HUDEP-2 (cell line): ENCODE results near the gene ANTXR1.

Experiments
- DNase-seq, 76 experiments: peaks; one replicate each; lab custom pipeline; 2025; ENCODE audit not compliant: unreplicated experiment in 76 of 76; lab: John Stamatoyannopoulos, UW

ANTXR1 gene

DNA sequence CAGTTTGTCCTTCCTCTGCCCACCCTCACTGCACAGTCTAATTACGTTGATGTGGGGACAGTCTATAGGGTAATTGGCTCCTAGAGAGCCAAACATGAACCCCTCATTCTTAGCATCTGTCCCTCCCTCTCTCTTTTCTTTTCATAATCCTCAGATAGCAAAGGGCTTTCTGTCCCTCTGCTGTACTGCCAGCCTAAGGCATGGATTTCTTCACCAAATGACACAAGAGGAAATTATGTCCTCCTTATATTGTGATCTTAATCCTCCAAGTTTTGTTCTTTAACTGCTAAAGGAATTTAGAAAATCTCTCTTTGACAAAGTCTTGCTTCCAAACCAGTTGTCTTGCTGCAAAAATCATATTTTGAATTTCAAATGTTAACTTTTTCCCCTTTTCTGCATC is 18.5 kb downstream of the ANTXR1 start:
- no peak for DNase-seq

GRCh38 chr2:69032336-69032735 is 19.4 kb downstream of the ANTXR1 start:
- no peak for DNase-seq

DNA sequence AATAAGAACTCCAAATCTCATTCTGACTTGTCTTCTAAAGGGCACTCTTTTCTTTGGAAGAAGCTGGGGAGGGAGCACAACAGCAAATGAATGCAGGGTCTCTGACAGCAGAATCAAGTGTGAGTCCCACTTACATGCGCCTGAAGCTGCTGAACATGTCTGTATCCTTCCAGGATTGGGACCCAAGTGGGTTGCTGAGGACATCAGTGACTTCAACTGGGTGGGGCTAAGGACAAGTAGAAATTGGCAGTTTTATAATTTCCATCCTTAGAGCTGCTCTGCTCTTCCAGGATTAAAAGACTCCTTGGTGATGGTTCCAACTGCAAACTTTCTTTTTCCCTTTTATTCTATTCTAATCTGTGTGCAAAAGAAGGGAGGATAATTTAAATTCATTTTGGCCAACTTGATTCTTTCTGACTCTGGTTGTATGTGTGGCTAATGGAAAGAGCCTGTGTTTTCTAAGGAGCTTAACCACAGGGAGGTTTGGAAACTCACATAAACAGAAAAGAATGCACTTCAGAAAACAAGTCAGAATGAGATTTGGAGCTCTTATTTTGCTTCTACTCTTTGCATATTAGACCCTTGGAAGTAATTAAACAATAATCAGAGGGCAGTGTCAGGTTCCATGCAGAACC is 20.6 kb downstream of the ANTXR1 start:
- no peak for DNase-seq

DNA sequence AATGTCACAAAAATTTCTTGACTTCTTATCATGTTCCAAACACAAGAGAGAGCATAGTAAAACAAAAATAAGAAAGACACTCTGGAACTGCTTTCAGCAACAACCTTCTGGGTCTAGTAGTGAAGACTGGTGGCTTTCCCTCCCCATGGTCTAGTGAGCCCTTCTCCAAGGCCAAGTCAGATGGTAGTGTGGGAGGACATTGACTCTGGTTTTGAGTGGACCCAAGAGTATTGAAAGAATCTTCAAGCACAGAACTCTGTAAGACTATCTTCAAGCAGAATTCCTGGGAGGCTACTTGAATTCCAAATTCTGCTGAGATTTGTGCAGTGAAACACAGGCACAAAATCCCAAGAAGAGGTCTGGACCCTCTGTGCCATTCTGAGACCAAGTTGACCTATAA is 21.1 kb downstream of the ANTXR1 start:
- no peak for DNase-seq

- no peak for DNase-seq
These were observed 21.9 kb downstream of the ANTXR1 start for GRCh38 chr2:69034845-69035244.

DNA sequence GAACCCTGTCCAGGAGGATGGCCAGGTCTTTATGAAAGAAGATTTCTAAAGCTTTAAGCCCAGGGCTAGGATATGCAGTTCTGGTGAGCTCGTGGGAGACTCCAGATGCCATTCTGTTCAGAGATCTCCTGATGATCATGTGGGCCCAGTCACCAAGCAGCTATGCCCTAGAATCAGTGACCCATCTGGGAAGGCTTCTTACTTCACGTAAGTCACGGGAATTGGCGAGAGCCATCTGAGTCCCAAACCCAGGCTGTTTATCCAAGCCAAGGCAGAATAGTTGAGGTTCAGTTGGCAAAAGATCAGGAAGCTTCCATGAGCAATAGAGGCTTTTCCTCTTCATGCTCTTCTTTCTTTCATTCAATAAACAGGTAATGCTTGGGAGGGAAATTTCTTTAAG is 23.9 kb downstream of the ANTXR1 start:
- no peak for DNase-seq

DNA sequence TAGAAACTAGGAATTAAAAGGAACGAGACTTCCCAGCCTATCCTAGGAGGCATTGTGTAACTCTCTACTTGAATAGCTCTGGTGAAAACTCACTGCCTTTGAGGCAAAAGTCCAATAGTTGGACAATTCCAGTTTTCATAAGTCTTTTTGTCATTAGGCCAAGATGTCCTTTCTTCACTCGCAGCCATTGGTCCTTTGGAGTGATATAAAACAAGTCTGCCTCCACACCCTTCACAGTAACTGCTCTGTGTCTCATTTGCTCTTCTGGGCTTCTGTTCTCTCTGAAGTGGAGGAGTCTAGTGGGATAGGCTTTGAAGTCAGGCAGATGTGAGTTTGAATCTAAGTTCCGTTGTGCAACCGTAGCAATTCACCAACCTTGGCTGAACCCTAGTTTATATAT is 28.2 kb downstream of the ANTXR1 start:
- DNase-seq, result no peak

DNA sequence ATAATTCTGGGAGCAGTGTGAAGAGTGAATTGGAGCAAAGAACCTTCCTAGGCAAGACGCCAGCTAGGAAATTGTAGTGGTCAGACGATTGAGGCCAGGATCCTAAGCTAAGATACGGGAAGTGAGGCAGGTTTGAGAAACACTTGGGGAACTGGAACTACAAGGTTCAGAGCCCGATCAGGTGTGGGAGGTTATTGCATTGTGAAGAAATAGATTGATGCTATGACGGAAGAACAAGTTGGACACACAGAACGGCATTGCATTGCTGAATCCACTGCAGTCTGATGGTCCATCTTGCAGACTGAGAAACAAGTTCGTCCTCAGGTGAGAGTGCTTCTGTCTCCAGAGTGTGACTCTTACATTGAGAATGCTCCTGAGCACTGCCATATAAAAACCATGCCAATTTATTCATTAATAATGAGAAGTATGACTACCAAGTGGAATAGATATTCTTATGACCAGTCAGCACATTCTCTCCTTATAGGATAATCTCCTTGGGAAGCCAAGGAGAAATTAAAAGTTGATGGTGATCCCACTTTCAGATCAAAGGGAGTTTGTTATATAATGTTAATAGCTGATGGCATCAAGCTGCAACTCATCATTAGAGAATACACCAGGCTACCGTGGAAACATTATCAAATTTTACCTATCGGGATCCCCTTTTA is 30.9 kb downstream of the ANTXR1 start:
- DNase-seq, result no peak

GRCh38 chr2:69046221-69046662 is 33.3 kb downstream of the ANTXR1 start:
- DNase-seq, result no peak

DNA sequence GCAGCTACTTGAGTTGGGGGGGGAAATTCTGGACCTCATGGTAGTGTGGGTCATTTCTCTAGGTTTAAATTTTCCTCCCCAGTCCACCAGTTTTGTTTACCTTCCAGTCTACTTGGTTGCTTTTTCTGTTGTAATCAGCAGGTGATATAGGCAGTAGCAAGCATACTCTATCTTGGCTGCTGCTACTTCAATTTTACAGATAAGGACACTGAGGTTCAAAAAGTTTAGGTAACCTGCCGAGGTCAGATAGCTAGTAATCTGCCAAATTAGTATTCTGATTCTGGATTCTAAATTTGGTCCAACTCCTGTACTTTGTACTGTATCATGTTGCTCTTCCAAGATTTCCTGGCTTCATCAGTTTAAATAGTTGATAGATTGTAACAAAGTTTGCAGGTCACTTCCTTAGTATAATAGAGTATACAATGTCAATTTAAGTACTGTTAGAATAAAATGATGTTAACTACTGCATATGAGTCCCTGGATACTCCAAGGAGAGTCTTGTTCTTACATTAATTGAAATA is 34.7 kb downstream of the ANTXR1 start:
- DNase-seq, result no peak

DNA sequence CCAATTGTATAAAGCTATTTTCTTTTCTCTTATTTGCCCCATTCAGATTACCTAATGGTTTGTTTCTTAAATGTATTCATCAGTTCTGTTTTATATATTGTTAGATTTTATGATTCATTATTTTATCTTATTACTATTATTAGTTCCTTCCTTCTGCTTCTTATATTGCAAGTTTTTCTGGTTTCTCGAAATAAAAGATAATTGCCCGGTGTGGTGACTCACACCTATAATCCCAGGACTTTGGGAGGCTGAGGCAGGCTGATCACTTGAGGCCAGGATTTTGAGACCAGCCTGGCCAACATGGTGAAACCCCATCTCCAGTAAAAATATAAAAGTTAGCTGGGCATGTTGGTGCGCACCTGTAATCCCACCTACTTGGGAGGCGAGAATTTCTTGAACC is 37.8 kb downstream of the ANTXR1 start:
- DNase-seq, result no peak

DNA sequence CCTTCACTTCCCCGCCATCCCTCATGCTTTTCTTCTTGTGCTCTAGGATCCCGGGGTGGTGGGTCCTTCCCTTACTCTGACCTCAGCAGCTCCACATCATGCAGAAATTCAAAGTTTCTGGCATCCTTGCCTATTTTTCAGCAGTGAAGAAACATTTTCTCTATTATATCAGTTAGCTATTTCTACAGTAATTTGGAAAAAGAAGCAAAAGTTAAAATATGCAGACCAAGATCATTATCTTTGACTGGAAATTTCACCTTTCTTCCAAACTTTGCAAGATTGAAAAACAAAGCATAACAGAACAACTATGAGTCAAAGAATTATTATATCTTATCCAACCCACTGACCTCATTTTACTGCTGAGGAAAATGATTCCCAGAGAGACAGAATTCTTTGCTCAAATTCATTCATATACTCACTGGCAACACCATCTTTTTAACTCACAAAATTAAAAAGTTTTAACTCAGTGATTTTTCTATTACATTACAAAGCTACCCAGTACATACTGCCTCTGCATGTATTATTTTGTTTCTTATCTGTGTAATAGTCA is 40.5 kb downstream of the ANTXR1 start:
- DNase-seq, result no peak

GRCh38 chr2:69054431-69054830 is 41.5 kb downstream of the ANTXR1 start:
- no peak for DNase-seq

- no peak for DNase-seq
These were observed 42.9 kb downstream of the ANTXR1 start for GRCh38 chr2:69055688-69056470.

- no peak for DNase-seq
These were observed 44.7 kb downstream of the ANTXR1 start for GRCh38 chr2:69057660-69058059.

DNA sequence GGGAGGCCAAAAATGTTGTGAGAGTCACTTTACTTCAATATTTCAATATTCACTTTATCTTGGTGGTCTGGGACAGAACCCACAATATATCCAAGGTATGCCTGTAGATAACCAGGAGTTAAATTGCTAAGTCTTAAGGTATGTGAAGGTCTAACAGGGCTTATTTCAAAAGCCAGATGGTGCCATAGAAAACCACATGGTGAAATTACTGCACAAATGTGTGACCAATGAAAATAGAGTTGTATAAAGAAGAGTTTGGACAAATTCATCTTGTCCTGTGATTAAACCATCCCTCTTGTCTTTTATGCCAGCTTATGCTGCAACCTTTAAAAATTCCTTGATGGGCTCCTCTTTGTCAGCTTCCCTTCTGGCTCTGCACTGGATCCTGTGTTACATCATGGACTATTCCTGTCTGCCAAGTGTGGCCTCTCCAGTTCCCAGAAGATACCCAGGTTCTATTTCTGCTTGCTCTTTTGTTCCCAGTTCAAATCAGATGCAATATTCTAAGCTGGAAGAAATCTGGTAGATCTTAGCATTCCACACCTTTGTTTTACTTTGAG is 46.8 kb downstream of the ANTXR1 start:
- no peak for DNase-seq

GRCh38 chr2:69060938-69061501 is 48.0 kb downstream of the ANTXR1 start:
- DNase-seq, result no peak

GRCh38 chr2:69061525-69061924 is 48.5 kb downstream of the ANTXR1 start:
- DNase-seq, result no peak

- no peak for DNase-seq
These were observed 49.5 kb downstream of the ANTXR1 start for GRCh38 chr2:69062307-69062962.

- no peak for DNase-seq
These were observed 52.9 kb downstream of the ANTXR1 start for GRCh38 chr2:69065735-69066336.
